CD14-positive monocyte (primary cell): Measurements from ENCODE around the gene PDGFB. TPM values are rescaled to one million over a fixed set of nuclear protein-coding genes. Genes with fewer than 3 reads are reported as not detected.

Experiments used
- DNase-seq, 3 donors: peaks; one replicate each; pipeline ENCODE4 v3.0.0-alpha.2; 2011 to 2022
- H2AFZ ChIP-seq: 2 replicates; pipeline ENCODE4 v1.6.0; 2012; ENCODE audit warnings: mild to moderate bottlenecking, low read depth, low read length, inconsistent platforms; ENCODE audit not compliant: insufficient read depth, poor library complexity, severe bottlenecking
- H3K27ac ChIP-seq, 2 donors: 1 replicate in 1 of 2; 2 replicates in 1 of 2; pipeline ENCODE4 v1.5.1; 2012 to 2013; ENCODE audit warnings: low read length in 2 of 2, control low read depth in 1 of 2, inconsistent platforms in 1 of 2, low read depth in 1 of 2, mild to moderate bottlenecking in 1 of 2
- H3K27me3 ChIP-seq, 2 donors: one replicate each; pipeline versions ENCODE4 v1.6.0 to v1.6.1; 2011 to 2013; ENCODE audit warnings: low read length in 2 of 2; ENCODE audit not compliant: control insufficient read depth in 2 of 2, insufficient read depth in 2 of 2
- H3K36me3 ChIP-seq, 2 donors: replicated peaks in 1 of 2; 1 replicate in 1 of 2; 2 replicates in 1 of 2; pipeline versions ENCODE4 v1.5.1 to v1.6.1; 2012 to 2013; ENCODE audit warnings: low read length in 2 of 2, control low read depth in 1 of 2, inconsistent platforms in 1 of 2, mild to moderate bottlenecking in 1 of 2; ENCODE audit not compliant: insufficient read depth in 2 of 2, control insufficient read depth in 1 of 2
- H3K4me1 ChIP-seq, 2 donors: 1 replicate in 1 of 2; 2 replicates in 1 of 2; pipeline versions ENCODE4 v1.5.1 to v1.6.1; 2012 to 2013; ENCODE audit warnings: low read length in 2 of 2, control low read depth in 1 of 2, inconsistent platforms in 1 of 2, mild to moderate bottlenecking in 1 of 2, moderate library complexity in 1 of 2; ENCODE audit not compliant: insufficient read depth in 2 of 2, control insufficient read depth in 1 of 2
- H3K4me2 ChIP-seq: replicated peaks from 2 replicates; pipeline ENCODE3; 2012; ENCODE audit warnings: low read length, moderate library complexity, mild to moderate bottlenecking; ENCODE audit not compliant: poor library complexity, severe bottlenecking; ENCODE audit errors: extremely low read depth
- H3K4me3 ChIP-seq, 3 experiments: fragments of 200-600 bp in 1 of 3; sonication (generic) in 1 of 3; replicated peaks in 1 of 3; 1 replicate in 2 of 3; 2 replicates in 1 of 3; pipeline ENCODE4 v1.5.1; 2011 to 2013; ENCODE audit warnings: low read length in 3 of 3, mild to moderate bottlenecking in 3 of 3, control low read depth in 2 of 3, low read depth in 2 of 3, inconsistent platforms in 1 of 3, moderate library complexity in 1 of 3
- H3K79me2 ChIP-seq: 2 replicates; pipeline ENCODE4 v1.6.0; 2012; ENCODE audit warnings: mild to moderate bottlenecking, control low read depth, inconsistent platforms, low read length, moderate library complexity; ENCODE audit not compliant: insufficient read depth
- H3K9ac ChIP-seq: 2 replicates; pipeline ENCODE4 v1.6.0; 2017; ENCODE audit warnings: low read length, mild to moderate bottlenecking; ENCODE audit not compliant: insufficient read depth, poor library complexity, severe bottlenecking
- H3K9me3 ChIP-seq, 2 donors: replicated peaks in 1 of 2; 1 replicate in 1 of 2; 2 replicates in 1 of 2; pipeline versions ENCODE4 v1.5.1 to v1.6.1; 2012 to 2013; ENCODE audit warnings: low read length in 2 of 2, control low read depth in 1 of 2; ENCODE audit not compliant: control insufficient read depth in 1 of 2, insufficient read depth in 1 of 2
- H4K20me1 ChIP-seq: 2 replicates; pipeline ENCODE4 v1.6.0; 2012; ENCODE audit warnings: mild to moderate bottlenecking, low read length, control low read depth, moderate library complexity; ENCODE audit not compliant: insufficient read depth
- H3K27ac Mint-ChIP-seq, 7 donors: one replicate each; pipeline ENCODE4 v1.8.0; 2020; ENCODE audit warnings: mild to moderate bottlenecking in 7 of 7, mixed read lengths in 7 of 7, moderate library complexity in 6 of 7, inconsistent platforms in 2 of 7
- H3K27me3 Mint-ChIP-seq, 3 donors: one replicate each; pipeline ENCODE4 v1.8.0; 2021 to 2022; ENCODE audit warnings: low read depth in 3 of 3, mild to moderate bottlenecking in 3 of 3, mixed read lengths in 3 of 3, moderate library complexity in 3 of 3, inconsistent platforms in 1 of 3
- H3K36me3 Mint-ChIP-seq, 2 donors: one replicate each; pipeline ENCODE4 v1.8.0; 2020; ENCODE audit warnings: mixed read lengths in 2 of 2, inconsistent platforms in 1 of 2, mild to moderate bottlenecking in 1 of 2
- H3K4me1 Mint-ChIP-seq: one replicate; pipeline ENCODE4 v1.8.0; 2020; ENCODE audit warnings: mild to moderate bottlenecking, mixed read lengths
- H3K4me3 Mint-ChIP-seq, 2 donors: one replicate each; pipeline ENCODE4 v1.8.0; 2020; ENCODE audit warnings: mild to moderate bottlenecking in 2 of 2, mixed read lengths in 2 of 2, moderate library complexity in 1 of 2
- H3K9me3 Mint-ChIP-seq, 7 donors: one replicate each; pipeline ENCODE4 v1.8.0; 2020 to 2022; ENCODE audit warnings: mixed read lengths in 7 of 7, mild to moderate bottlenecking in 6 of 7, moderate library complexity in 6 of 7, inconsistent platforms in 2 of 7
- WGBS: methylation state at CpG from one replicate; pipeline ENCODE4 v1.1.5; 2013; ENCODE audit warnings: missing lambda C conversion rate; ENCODE audit not compliant: insufficient coverage; 5-methylcytosine and 5-hydroxymethylcytosine counted together
- intact Hi-C, 2 donors: fragments of 100-400 bp; cut with micrococcal nuclease; formaldehyde crosslinking; loops; one replicate each; pipeline versions ENCODE4 v1.15.0 to v1.15.1; 2023
- polyA minus RNA-seq: library from RNA; depleted of rRNA, polyadenylated mRNA; stranded (reverse); fragments of >200 nt; gene quantifications from 2 replicates; pipeline ENCODE4 v1.2.3, GENCODE V29; 2012
- polyA plus RNA-seq, 3 donors: library from polyadenylated mRNA; depleted of rRNA in 1 of 3; unstranded in 2 of 3; stranded (reverse) in 1 of 3; fragments of 300-500 nt in 2 of 3; fragments of >200 nt in 1 of 3; fragmentation: Illumina TruSeq in 2 of 3; gene quantifications; 1 replicate in 2 of 3; 2 replicates in 1 of 3; pipeline ENCODE4 v1.2.3, GENCODE V29; 2012 to 2021
- total RNA-seq, 12 experiments: library from RNA in 1 of 12; stranded (reverse) in 1 of 12; fragments of 120-200 nt in 1 of 12; gene quantifications; one replicate each; pipeline ENCODE4 v1.2.4 and lab custom pipeline; 2013 to 2026; ENCODE audit warnings: mixed read lengths in 6 of 12, inconsistent platforms in 1 of 12
- TF ChIP-seq, protein P1 (sequence below): fragments of 200-600 bp; IDR thresholded peaks from one replicate; pipeline ENCODE4 v1.8.0; 2022; ENCODE audit warnings: antibody characterized with exemption, mild to moderate bottlenecking

PDGFB gene
- total RNA-seq (2013): 0.10 TPM
- polyA plus RNA-seq (under 1 TPM in 1 of 3 donors, not detected in 2; 0.15 TPM), polyA minus RNA-seq (0.14 and 0.64 TPM in 2 replicates), total RNA-seq (lab: John Stamatoyannopoulos, UW) (1.2 to 113 (median 5.3) reads per million in 11 experiments)

DNA sequence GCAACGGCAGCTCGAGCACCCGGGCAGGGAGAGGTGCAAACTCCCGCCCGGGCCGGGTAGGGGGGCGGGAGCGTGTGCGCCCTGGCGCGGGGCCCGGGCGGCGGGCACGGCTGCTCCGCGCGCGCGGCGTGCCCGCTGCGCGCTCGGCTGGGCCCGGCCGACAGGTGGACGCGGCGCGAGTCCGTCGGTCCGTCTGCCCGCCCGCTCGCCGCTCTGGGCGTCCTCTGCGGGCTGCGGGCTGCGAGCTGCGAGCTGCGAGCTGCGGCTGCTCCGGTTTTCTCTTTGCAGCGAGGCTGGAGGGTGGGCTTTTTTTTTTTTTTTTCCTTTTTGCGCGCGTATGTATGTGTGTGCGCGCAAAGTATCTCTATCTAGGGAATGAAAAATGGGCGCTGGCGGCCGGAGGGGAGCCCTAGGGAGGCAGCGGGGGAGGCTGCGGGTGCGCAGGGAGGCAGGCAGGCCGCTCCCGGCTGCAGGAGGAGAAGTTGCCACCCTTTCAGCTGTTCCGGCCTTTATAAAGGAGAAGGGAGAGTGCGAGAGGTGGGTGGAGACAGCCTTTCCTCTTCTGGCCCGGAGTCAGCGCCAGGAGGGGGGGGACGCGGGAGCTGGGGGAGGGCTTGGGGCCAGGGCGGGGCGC, at the start of gene PDGFB:
Gene PDGFB (minus strand): TSS at position 487 of the 634 bp plus-strand sequence. CDS start 1,019 bp downstream, outside the sequence.
- Mint-ChIP-seq H3K4me3 (peak within 1 kb of the TSS; percentile 71 to 90), H3K27me3 (peaks cover 66 to 94% (median 88%) of the 10 kb centered on the region in 3 donors), H3K4me1 (peaks cover 34% of the 10 kb centered on the region), H3K9me3 (peaks cover 0 to 22% (median 16%) of the 10 kb centered on the region in 7 donors), H3K36me3 (peaks cover 11 to 12% of the 10 kb centered on the region in 2 donors), H3K27ac (no peak within 1 kb of the TSS)
- H3K4me3 ChIP-seq: peak within 1 kb of the TSS; percentile 13 to 70 (median 15)
- under 1% methylated on average over 54 of the region's 68 CpGs for whole genome bisulfite sequencing
- H3K9ac ChIP-seq: no peak within 1 kb of the TSS
- H3K9me3 ChIP-seq: peaks cover 0 to 12% of the 10 kb centered on the region in 2 donors
- TF ChIP-seq, protein P1, sequence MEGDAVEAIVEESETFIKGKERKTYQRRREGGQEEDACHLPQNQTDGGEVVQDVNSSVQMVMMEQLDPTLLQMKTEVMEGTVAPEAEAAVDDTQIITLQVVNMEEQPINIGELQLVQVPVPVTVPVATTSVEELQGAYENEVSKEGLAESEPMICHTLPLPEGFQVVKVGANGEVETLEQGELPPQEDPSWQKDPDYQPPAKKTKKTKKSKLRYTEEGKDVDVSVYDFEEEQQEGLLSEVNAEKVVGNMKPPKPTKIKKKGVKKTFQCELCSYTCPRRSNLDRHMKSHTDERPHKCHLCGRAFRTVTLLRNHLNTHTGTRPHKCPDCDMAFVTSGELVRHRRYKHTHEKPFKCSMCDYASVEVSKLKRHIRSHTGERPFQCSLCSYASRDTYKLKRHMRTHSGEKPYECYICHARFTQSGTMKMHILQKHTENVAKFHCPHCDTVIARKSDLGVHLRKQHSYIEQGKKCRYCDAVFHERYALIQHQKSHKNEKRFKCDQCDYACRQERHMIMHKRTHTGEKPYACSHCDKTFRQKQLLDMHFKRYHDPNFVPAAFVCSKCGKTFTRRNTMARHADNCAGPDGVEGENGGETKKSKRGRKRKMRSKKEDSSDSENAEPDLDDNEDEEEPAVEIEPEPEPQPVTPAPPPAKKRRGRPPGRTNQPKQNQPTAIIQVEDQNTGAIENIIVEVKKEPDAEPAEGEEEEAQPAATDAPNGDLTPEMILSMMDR: no peak
- no peak within 1 kb of the TSS for H2AFZ ChIP-seq
- no peaks in the 10 kb centered on the region for H3K79me2 ChIP-seq
- peaks cover 41 to 87% of the 10 kb centered on the region in 2 donors for H3K27me3 ChIP-seq
- no peaks in the 10 kb centered on the region for H3K36me3 ChIP-seq
- H3K4me1 ChIP-seq: peaks cover 30 to 46% of the 10 kb centered on the region in 2 donors
- intact Hi-C loops: loop anchor here in 1 of 2 donors (5.0 kb wide), 1 partner anchor 37 kb away; no protein-coding TSS in a partner anchor
- H3K4me2 ChIP-seq: peak within 1 kb of the TSS; percentile 74
- DNase-seq: peak in 2 of 3 donors; percentile 26 to 39
- H3K27ac ChIP-seq: no peak within 1 kb of the TSS
- H4K20me1 ChIP-seq: no peaks in the 10 kb centered on the region

DNA sequence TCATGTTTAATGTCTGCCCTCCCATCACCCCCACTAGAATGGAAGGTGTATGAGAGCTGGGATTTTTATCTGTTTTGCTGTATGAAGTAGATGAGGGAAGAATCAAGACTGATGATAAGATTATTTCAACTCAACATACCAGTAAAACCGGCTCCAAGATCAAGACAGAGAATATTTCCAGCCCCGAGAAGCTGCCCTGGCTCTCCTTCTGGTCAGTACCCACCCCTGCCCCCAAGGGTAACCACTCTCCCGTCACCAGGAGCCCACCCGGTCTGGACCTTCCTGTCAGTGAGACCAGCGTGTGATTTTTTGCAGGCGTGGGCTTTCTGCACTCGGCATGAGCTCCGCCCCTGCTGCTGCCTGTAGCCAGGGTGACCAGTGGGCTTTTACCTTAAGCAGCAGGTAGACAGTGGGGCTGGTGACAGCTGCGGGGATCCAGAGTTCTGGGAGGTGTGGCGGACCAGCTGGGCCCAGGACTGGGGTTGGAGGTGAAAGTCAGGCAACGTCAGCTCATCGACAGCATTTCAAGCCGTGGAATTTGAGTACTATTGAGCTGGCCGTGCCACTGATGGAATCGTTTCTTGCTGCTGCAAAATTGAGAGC, 49.1 kb upstream of the PDGFB start:
- Histone ChIP-seq H3K4me1 (peaks cover 24 to 42% of the 10 kb centered on the region in 2 donors), H3K9ac (no peak overlapping the region), H3K27me3 (no peaks in the 10 kb centered on the region), H3K9me3 (no peaks in the 10 kb centered on the region), H3K36me3 (no peaks in the 10 kb centered on the region), H3K4me2 (no peak overlapping the region), H4K20me1 (no peaks in the 10 kb centered on the region), H2AFZ (no peak overlapping the region), H3K27ac (no peak overlapping the region), H3K79me2 (no peaks in the 10 kb centered on the region), H3K4me3 (no peak overlapping the region)
- Mint-ChIP-seq H3K4me3 (no peak overlapping the region), H3K27ac (peak overlapping the region in 2 of 7 donors; percentile 11 to 52), H3K4me1 (peaks cover 44% of the 10 kb centered on the region), H3K9me3 (peaks cover 0 to 2% (median 0%) of the 10 kb centered on the region in 7 donors), H3K36me3 (peaks cover 0 to 2% of the 10 kb centered on the region in 2 donors), H3K27me3 (peaks cover 5 to 13% (median 8%) of the 10 kb centered on the region in 3 donors)
- intact Hi-C loops: no loop called here
- DNase-seq: no peak
- WGBS: 91% methylated on average over 14 of the region's 15 CpGs
- TF ChIP-seq, protein P1: no peak
